HG03520 (cell line): ENCODE results near the gene PRKAB1.

Experiments
- ATAC-seq: cut with Tn5 transposase; IDR thresholded peaks from one replicate; pipeline ENCODE4 v1.9.1; 2021; ENCODE audit warnings: mild to moderate bottlenecking, moderate library complexity; ENCODE audit not compliant: unreplicated experiment

PRKAB1 gene

DNA sequence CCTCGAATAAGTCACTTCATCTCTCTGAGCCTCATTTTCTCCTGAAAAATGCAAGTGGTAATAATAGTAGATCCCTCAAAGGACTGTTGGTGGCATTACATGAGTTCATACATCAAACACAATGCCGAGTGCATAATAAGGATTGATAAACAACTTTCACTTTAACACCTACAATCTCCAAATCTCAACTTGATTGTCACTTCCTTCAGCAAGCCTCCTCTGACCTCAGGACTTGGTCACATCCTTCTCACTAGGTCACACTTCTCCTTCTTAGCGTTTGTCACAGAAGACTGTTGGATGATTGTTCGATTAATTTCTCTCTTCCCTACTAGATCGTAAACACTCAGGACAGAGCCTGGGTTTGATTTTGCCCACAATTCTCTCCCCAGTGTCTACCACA, 7.9 kb upstream of the PRKAB1 start:
- no peak for ATAC-seq

- no peak for ATAC-seq
These were observed 6.1 kb upstream of the PRKAB1 start for GRCh38 chr12:119661882-119662281.

- ATAC-seq: no peak
These were observed 3.3 kb upstream of the PRKAB1 start for GRCh38 chr12:119664642-119665041.

- no peak for ATAC-seq
These were observed 2.6 kb upstream of the PRKAB1 start for GRCh38 chr12:119665164-119665929.

GRCh38 chr12:119666226-119666795, 1.6 kb upstream of the PRKAB1 start:
- ATAC-seq: no peak

GRCh38 chr12:119666900-119667576, 895 bp upstream of the PRKAB1 start:
- no peak for ATAC-seq

GRCh38 chr12:119668324-119668841, 450 bp downstream of the PRKAB1 start:
- ATAC-seq: no peak

GRCh38 chr12:119669744-119670472, 2.0 kb downstream of the PRKAB1 start:
- no peak for ATAC-seq

- no peak for ATAC-seq
These were observed 3.1 kb downstream of the PRKAB1 start for GRCh38 chr12:119671070-119671469.

DNA sequence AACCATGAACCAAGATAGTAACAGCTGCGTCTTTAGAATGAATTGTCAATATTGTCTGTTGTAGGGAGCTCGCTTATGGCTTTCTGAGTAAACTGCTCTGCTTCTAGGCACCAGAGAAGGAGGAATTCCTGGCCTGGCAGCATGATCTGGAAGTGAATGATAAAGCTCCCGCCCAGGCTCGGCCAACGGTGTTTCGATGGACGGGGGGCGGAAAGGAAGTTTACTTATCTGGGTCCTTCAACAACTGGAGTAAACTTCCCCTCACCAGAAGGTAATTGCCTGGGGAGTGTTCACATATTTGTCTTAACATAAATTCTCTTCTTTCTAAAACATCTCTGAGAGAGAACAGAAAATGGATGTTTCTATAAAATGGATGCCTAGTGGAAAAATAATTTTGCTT, 4.3 kb downstream of the PRKAB1 start:
- no peak for ATAC-seq

DNA sequence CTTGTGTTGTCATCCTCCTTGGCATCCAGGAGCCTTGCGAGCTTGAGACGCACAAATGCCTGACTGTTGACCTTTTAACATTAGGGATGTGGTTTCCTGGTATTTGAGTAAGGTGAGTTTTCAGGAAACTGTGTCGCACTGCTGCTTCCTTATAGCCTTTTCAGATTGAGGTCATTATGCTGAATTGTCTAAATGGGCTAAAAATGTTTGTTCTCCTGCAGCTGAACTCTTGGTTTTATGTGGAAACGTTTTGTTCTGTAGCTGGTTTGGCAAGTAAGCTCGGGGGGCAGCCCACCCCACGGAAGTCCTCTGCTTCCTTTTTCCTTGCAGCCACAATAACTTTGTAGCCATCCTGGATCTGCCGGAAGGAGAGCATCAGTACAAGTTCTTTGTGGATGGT, 5.7 kb downstream of the PRKAB1 start:
- ATAC-seq: no peak

GRCh38 chr12:119674560-119674959, 6.6 kb downstream of the PRKAB1 start:
- ATAC-seq: no peak

DNA sequence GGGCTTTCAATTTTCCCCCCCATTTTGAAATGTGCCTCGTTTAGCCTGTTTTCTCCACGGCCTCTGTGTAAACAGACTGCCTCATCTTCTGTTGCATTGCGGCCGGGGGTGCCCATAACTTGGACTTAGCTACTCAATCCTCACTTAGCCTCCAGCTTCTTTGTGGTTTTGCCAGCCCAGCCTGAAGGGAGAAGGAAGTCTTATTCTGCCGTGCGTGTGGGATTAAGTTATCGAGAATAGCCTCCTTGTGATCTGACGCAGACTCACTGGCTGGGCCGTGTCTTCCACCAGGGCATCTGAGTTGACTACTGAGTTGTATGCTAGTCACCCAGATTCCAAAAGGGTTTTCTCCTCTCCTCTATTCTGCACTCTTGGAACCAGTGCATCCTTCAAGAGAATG, 8.1 kb downstream of the PRKAB1 start:
- no peak for ATAC-seq

GRCh38 chr12:119676573-119676972, 8.6 kb downstream of the PRKAB1 start:
- no peak for ATAC-seq

GRCh38 chr12:119678459-119678858, 10.5 kb downstream of the PRKAB1 start:
- ATAC-seq: no peak

DNA sequence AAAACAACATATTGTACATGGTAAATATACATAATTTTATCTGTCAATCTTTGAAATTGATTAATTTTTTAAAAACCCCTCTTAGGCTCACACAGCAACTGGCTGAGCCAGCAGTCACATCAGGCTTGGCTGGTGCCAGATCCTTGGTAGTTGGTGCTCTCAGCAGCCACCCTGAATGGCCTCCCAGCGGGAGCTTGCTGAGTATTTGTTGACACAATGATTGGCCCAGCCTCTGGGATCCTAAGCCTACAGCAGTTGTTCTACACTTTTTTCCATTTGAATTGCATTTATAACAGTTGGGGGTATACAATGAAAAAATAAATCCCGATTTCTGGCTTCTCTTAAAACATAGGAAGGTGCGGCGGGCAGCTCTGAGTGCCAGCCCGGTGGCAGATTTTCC, 11.1 kb downstream of the PRKAB1 start:
- no peak for ATAC-seq

DNA sequence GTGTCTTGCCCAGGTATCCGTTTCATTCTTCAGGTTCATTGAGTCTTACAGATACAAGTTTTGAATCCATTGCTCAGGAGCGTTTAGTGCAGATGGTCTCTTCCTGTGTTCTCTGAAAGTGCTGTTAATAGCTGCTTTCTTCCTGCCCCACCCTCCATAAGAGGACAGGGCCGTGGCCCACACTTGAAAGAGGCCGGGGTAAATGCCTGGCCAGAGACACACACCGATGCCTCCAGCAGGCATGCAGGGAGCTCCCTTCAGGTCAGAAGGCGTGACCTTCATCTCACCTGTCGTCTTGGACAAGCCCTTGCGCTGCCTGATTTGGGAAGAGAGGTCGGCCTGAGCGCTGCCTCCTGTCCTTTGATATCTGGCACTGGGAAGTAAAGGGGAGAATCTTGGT, 11.6 kb downstream of the PRKAB1 start:
- ATAC-seq: no peak

GRCh38 chr12:119681111-119681510, 13.2 kb downstream of the PRKAB1 start:
- ATAC-seq: no peak

- no peak for ATAC-seq
These were observed 14.1 kb downstream of the PRKAB1 start for GRCh38 chr12:119681728-119682638.

GRCh38 chr12:119682639-119683252, 14.8 kb downstream of the PRKAB1 start:
- no peak for ATAC-seq
